Ascending aorta (tissue), 2 donors: ENCODE data around the gene COX10. TPM values are rescaled to one million over a fixed set of nuclear protein-coding genes. Genes with fewer than 3 reads are reported as not detected.
"Not testable (repeated sequence)": the region's sequence is repeated elsewhere in the genome, so short reads cannot be mapped to it uniquely, and the experiment has no call there.

ENCODE experiments used
- DNase-seq, 2 donors: peaks; one replicate each; pipeline ENCODE4 v3.0.0-alpha.2; 2019; ENCODE audit warnings: low spot score in 2 of 2
- H3K27ac ChIP-seq, 2 donors: fragments of 200-600 bp; sonication (generic); one replicate each; pipeline ENCODE4 v1.5.1; 2016 to 2017; ENCODE audit warnings: mild to moderate bottlenecking in 1 of 2
- H3K27me3 ChIP-seq: fragments of 200-600 bp; sonication (generic); one replicate; pipeline ENCODE4 v1.5.1; 2017
- H3K36me3 ChIP-seq, 2 donors: fragments of 200-600 bp; sonication (generic); one replicate each; pipeline ENCODE4 v1.5.1; 2016
- H3K4me1 ChIP-seq, 2 donors: fragments of 200-600 bp; sonication (generic); one replicate each; pipeline ENCODE4 v1.5.1; 2016 to 2017; ENCODE audit warnings: mild to moderate bottlenecking in 1 of 2
- H3K4me3 ChIP-seq, 2 donors: fragments of 200-600 bp; sonication (generic); one replicate each; pipeline ENCODE4 v1.5.1; 2016 to 2017; ENCODE audit warnings: mild to moderate bottlenecking in 1 of 2
- H3K9me3 ChIP-seq, 2 donors: fragments of 200-600 bp; sonication (generic); one replicate each; pipeline ENCODE4 v1.5.1; 2016
- CTCF ChIP-seq, 3 experiments: fragments of 200-600 bp in 2 of 3; fragments of 450-650 bp in 1 of 3; sonication (generic) in 2 of 3; IDR thresholded peaks; one replicate each; pipeline ENCODE4 v1.5.1; 2016 to 2019; ENCODE audit warnings: antibody characterized with exemption in 3 of 3, mild to moderate bottlenecking in 1 of 3, moderate library complexity in 1 of 3
- intact Hi-C: fragments of 100-400 bp; cut with DNase I; formaldehyde crosslinking; loops from one replicate; pipeline ENCODE4 v1.15.1; 2023
- total RNA-seq: library from RNA; depleted of rRNA; stranded (reverse); fragments of >200 nt; gene quantifications from one replicate; pipeline ENCODE4 v1.1.0, GENCODE V29; 2016

The COX10 gene
- total RNA-seq, 1 donor from 2014 or later, result 6.4 TPM

GRCh38 chr17:14165616-14166015 is 96.3 kb downstream of the COX10 start:
- no peak for TF ChIP-seq CTCF (IDR thresholded peaks at IDR 0.05)
- no peak overlapping the region for H3K27ac ChIP-seq
- no peak for DNase-seq
- no peaks in the 10 kb centered on the region for H3K27me3 ChIP-seq
- intact Hi-C loops, result no loop called here
- H3K36me3 ChIP-seq, result no peaks in the 10 kb centered on the region
- H3K9me3 ChIP-seq, result peaks cover 0 to 15% of the 10 kb centered on the region in 2 donors
- H3K4me3 ChIP-seq, result no peak overlapping the region
- H3K4me1 ChIP-seq, result no peaks in the 10 kb centered on the region

GRCh38 chr17:14167831-14168230 is 98.5 kb downstream of the COX10 start:
- H3K9me3 ChIP-seq, result peaks cover 0 to 15% of the 10 kb centered on the region in 2 donors
- H3K36me3 ChIP-seq, H3K27ac ChIP-seq: not testable (repeated sequence)

GRCh38 chr17:14168582-14168981 is 99.3 kb downstream of the COX10 start:
- H3K36me3 ChIP-seq, result no peaks in the 10 kb centered on the region
- intact Hi-C loops, result no loop called here
- DNase-seq, result no peak
- H3K27ac ChIP-seq, result no peak overlapping the region
- peaks cover 0 to 15% of the 10 kb centered on the region in 2 donors for H3K9me3 ChIP-seq
- no peaks in the 10 kb centered on the region for H3K27me3 ChIP-seq
- no peak overlapping the region for H3K4me3 ChIP-seq
- TF ChIP-seq CTCF (IDR thresholded peaks at IDR 0.05), result no peak
- no peaks in the 10 kb centered on the region for H3K4me1 ChIP-seq

More at GRCh38 chr17:14167831-14168230, 98.5 kb downstream of the COX10 start:
- H3K4me1 ChIP-seq, H3K27me3 ChIP-seq, intact Hi-C loops, DNase-seq, H3K4me3 ChIP-seq: not testable (repeated sequence)

GRCh38 chr17:14169287-14169686 is 100.0 kb downstream of the COX10 start:
- intact Hi-C loops, result no loop called here
- Histone ChIP-seq H3K27ac (no peak overlapping the region), H3K4me3 (no peak overlapping the region), H3K36me3 (no peaks in the 10 kb centered on the region), H3K4me1 (no peaks in the 10 kb centered on the region), H3K27me3 (no peaks in the 10 kb centered on the region), H3K9me3 (peaks cover 0 to 15% of the 10 kb centered on the region in 2 donors)
- no peak for DNase-seq
- TF ChIP-seq CTCF (IDR thresholded peaks at IDR 0.05), result no peak

GRCh38 chr17:14169901-14170300 is 100.6 kb downstream of the COX10 start:
- Histone ChIP-seq H3K4me3 (no peak overlapping the region), H3K4me1 (no peaks in the 10 kb centered on the region), H3K27me3 (no peaks in the 10 kb centered on the region), H3K9me3 (peaks cover 0 to 15% of the 10 kb centered on the region in 2 donors), H3K27ac (no peak overlapping the region), H3K36me3 (no peaks in the 10 kb centered on the region)
- TF ChIP-seq CTCF (IDR thresholded peaks at IDR 0.05), result no peak
- DNase-seq, result no peak
- intact Hi-C loops, result no loop called here

- intact Hi-C loops, H3K9me3 ChIP-seq, H3K36me3 ChIP-seq, H3K27me3 ChIP-seq, H3K27ac ChIP-seq, H3K4me1 ChIP-seq, DNase-seq, H3K4me3 ChIP-seq: not testable (repeated sequence)
Measured at GRCh38 chr17:14176989-14177388, 107.7 kb downstream of the COX10 start.

GRCh38 chr17:14177801-14178200 is 108.5 kb downstream of the COX10 start:
- intact Hi-C loops, H3K4me3 ChIP-seq, H3K27me3 ChIP-seq: not testable (repeated sequence)

GRCh38 chr17:14179951-14180350 is 110.6 kb downstream of the COX10 start:
- H3K9me3 ChIP-seq, intact Hi-C loops, H3K36me3 ChIP-seq, DNase-seq, H3K4me3 ChIP-seq, H3K27me3 ChIP-seq, H3K27ac ChIP-seq, H3K4me1 ChIP-seq: not testable (repeated sequence)

More at GRCh38 chr17:14177801-14178200, 108.5 kb downstream of the COX10 start:
- not testable (repeated sequence) for H3K36me3 ChIP-seq, H3K9me3 ChIP-seq, DNase-seq, H3K27ac ChIP-seq, H3K4me1 ChIP-seq

- H3K4me3 ChIP-seq, H3K4me1 ChIP-seq, H3K9me3 ChIP-seq, H3K27ac ChIP-seq, H3K27me3 ChIP-seq, DNase-seq, H3K36me3 ChIP-seq, intact Hi-C loops: not testable (repeated sequence)
Measured at GRCh38 chr17:14182084-14182483, 112.8 kb downstream of the COX10 start.

- H3K4me3 ChIP-seq, H3K27ac ChIP-seq, H3K27me3 ChIP-seq, DNase-seq, H3K9me3 ChIP-seq, intact Hi-C loops, H3K4me1 ChIP-seq, H3K36me3 ChIP-seq: not testable (repeated sequence)
Measured at GRCh38 chr17:14184536-14184935, 115.2 kb downstream of the COX10 start.

- H3K4me3 ChIP-seq, intact Hi-C loops, DNase-seq, H3K36me3 ChIP-seq, H3K4me1 ChIP-seq, H3K9me3 ChIP-seq, H3K27ac ChIP-seq, H3K27me3 ChIP-seq: not testable (repeated sequence)
Measured at GRCh38 chr17:14186443-14186842, 117.1 kb downstream of the COX10 start.
